ENCODE measurements around the gene PRDM1.

The PRDM1 gene

GRCh38 chr6:106072501-106073090, 13.5 kb upstream of the PRDM1 start:
- no peak for DNase-seq

DNA sequence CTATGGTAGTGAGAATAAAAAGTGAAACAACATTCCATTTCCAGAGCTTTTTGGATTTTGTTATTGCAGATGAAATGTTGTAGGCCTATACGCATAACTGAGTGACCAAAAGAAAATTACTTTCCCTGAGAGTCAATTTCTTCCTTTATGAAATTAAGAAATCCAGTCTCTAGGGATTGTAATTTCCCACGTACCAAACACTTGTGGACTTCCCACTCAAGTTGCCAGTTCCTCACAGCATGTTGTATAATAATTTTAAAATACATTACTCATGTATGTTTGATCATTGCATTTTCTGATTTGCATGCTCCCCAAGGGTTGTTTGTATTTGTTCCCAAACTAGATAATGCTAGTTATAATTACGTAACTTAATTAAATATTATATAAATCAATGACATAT, 12.0 kb upstream of the PRDM1 start:
- DNase-seq = no peak

- no peak for DNase-seq
Measured at GRCh38 chr6:106076139-106076538, 10.0 kb upstream of the PRDM1 start.

DNA sequence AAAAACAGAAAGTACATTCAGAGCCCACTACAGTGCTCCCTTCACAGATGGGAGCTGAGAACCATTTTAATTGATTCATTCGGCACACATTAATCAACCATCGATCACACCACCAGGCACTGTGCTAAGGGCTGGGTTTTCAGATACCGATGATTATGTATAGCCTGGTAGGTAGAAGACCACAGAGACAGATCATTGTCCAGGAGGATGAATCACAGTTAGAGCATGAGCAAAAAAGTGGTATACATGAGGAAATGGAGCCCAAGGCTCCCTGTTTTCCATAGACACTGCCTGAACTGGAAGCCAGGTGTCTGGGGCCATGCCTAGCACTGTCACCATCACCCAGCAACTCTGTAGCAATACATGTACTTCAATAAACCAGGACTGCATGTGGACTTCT, 9.0 kb upstream of the PRDM1 start:
- DNase-seq = no peak

- no peak for DNase-seq
Measured at GRCh38 chr6:106077881-106078280, 8.3 kb upstream of the PRDM1 start.

- DNase-seq = no peak
Measured at GRCh38 chr6:106079961-106080762, 6.0 kb upstream of the PRDM1 start.

GRCh38 chr6:106080763-106081095, 5.4 kb upstream of the PRDM1 start:
- DNase-seq = peak; percentile 58

DNA sequence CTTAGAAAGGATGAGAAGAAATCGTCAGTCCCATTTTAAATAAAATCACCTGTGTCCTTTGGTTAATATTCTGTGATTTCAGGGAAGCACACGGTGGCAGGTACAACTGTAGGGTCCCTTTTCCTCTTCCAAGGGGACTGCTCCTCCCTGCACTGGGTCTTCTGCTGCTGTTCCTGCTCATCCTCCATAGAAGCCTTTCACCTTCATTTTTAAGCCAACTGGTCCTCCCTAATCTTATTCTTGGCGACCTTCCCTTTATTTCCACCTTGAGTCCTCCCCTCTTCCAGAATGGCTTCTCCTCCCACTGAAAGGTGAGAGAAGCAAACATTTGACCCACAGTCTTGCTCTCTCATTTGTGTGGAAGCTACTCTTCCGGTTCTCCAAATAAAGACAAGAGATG, 4.4 kb upstream of the PRDM1 start:
- DNase-seq = no peak

DNA sequence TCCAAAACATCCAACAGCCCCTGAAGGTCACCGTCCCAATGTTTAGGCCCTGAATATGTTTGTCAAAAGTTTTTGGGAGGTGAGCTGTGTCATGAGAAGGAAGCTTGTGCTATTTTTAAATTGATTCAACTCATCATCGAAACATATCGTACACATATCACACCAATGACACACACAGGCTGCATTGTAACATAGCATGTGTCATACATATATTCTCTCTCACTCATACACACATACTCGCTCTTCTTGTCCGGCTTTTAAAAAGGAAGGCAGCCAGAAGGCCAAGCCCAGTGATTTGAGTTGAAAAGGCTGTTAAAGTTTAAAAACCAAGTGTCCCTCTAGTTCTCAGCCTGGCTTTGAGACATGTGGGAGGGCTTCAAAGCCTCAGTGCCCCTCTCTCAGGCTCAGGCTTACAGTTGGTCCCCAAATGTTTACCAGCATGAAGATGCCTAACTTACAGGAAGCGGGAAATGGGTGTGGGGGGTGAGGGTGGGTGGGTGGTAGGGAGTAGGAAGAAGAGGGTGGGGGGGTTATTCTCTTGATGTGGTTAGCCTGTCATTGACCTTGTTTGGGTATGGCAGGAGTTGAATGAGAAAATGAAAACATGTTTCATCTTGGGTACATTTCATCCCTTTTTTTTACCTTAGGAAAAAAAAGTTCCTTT, 3.3 kb upstream of the PRDM1 start:
- no peak for DNase-seq

- DNase-seq = no peak
Measured at GRCh38 chr6:106083618-106084017, 2.5 kb upstream of the PRDM1 start.

GRCh38 chr6:106084106-106084988, 1.8 kb upstream of the PRDM1 start:
- peak; percentile 80 for DNase-seq

- peak; percentile 72 for DNase-seq
Measured at GRCh38 chr6:106084989-106085691, 996 bp upstream of the PRDM1 start.

- no peak for DNase-seq
Measured at GRCh38 chr6:106085692-106085983, 498 bp upstream of the PRDM1 start.

DNA sequence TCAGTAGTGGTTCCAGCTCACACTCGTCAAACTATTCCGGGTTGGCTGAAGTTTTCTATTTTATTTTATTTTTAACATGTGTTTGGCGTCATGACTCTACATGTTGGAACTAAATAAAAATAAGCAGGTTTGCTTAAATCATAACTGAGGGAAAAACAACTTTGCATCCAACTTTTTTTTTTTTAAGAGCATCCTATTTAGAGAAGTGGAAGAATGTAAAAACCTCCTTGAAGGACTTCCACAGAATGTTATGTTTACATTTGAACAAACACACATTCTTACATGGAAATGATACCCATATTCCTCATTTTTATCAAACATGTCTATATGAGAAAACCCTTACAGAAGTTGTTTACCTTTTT, 659 bp downstream of the PRDM1 start:
- DNase-seq = no peak

DNA sequence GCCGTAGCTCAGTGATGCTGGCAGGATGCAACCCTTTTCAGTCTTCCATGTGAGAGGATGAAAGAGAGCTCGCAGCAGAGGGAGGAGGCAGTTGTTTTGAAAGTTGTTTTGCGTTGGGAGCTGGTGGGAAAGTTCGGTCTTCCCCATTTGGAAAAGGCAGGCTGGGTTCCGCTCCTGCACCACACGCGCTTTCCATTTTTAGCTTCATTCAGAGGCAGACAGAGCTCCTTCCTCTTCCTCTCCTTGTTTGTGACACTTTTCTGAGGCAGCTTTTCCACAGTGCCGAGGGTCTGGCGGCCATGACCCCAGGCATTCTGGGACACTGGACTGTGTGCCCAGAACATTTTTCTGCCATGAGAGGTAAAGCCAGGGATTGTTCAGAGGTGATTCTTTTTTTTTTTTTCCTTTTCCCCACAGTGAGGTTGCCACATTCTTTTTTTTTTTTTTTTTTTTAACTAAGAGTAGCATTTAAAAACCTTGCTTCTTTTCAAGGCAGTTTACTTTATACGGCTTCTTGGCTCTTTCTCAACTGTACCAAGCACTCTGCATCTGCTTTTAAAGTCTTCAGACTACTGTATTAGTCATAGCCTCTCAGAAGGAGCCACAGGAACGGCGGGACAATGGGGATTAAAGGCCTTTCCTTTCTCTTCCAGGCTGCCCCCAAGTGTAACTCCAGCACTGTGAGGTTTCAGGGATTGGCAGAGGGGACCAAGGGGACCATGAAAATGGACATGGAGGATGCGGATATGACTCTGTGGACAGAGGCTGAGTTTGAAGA, 1.6 kb downstream of the PRDM1 start:
- DNase-seq = peak; percentile 74

GRCh38 chr6:106090001-106090400, 3.9 kb downstream of the PRDM1 start:
- no peak for DNase-seq

GRCh38 chr6:106092279-106092678, 6.1 kb downstream of the PRDM1 start:
- no peak for DNase-seq

DNA sequence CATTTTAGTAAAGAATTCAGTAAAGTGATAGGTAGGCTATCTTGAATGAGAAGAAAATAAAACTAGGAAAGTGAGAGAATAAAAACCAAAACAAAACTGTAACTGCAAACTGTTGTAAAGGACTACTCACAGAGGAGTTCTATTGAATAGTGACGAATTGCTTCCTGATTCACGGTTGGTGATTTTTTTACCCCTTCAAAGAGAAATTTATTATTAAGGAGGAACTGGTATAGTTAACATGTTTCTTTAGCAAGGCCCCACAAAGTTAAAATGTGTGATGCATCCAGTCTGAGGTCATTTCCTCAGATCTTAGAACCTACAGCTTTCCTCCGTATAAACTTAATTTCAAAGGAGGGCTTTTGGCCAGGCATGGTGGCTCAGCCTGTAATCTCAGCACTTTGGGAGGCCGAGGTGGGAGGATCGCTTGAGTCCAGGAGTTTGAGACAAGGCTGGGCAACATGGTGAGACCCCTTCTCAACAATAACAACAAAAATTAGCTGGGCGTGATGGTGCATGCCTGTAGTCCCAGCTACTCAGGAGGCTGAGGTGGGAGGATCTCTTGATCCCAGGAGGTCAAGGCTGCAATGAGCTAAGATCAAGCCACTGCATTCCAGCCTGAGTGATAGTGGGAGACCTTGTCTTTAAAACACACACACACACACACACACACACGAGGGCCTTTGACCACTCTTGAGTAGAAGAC, 8.3 kb downstream of the PRDM1 start:
- DNase-seq = no peak

GRCh38 chr6:106094964-106095335, 8.8 kb downstream of the PRDM1 start:
- no peak for DNase-seq

DNA sequence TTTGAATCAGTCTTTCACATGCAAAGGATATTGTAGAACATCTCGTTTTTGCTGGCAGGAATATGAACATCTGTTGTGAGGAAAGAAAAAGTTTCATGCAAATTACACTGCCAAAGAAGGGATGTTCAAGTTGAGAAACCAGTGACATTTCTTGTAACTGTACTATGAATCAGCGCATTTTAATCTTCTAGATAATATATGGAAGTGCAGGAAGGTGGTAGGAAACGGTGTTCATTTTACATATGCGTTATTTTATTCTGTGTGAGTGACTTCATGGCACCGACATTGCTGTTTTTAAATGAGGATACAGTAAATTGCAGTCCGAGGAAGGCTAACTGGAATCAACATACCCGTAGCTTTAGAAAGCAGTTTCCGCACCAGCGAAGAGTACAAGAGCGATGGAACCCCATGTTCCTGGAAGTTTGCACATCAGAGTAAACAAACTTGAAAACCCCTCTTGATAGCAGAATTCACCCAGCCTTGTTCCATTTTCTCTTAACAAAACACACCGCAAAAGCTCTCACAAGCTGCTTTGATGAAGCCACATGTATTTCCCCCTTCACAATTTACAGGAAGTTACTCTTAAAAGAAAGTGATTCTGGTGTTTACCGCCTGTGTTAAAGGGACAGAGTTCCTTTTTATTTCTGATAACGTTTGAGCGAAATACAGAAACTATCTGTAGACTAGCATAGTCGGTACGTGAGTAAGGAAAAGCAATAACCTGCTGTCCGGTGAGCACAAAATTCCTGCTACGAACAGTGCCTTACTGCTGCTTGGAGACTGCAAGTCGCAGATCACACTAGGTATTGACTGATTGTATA, 11.5 kb downstream of the PRDM1 start:
- DNase-seq = no peak

All from islet precursor cell (in vitro differentiated cells).